Measurements from ENCODE around the gene FBXW10B.
"Not testable (repeated sequence)": the region's sequence is repeated elsewhere in the genome, so short reads cannot be mapped to it uniquely, and the experiment has no call there.

The FBXW10B gene, protein sequence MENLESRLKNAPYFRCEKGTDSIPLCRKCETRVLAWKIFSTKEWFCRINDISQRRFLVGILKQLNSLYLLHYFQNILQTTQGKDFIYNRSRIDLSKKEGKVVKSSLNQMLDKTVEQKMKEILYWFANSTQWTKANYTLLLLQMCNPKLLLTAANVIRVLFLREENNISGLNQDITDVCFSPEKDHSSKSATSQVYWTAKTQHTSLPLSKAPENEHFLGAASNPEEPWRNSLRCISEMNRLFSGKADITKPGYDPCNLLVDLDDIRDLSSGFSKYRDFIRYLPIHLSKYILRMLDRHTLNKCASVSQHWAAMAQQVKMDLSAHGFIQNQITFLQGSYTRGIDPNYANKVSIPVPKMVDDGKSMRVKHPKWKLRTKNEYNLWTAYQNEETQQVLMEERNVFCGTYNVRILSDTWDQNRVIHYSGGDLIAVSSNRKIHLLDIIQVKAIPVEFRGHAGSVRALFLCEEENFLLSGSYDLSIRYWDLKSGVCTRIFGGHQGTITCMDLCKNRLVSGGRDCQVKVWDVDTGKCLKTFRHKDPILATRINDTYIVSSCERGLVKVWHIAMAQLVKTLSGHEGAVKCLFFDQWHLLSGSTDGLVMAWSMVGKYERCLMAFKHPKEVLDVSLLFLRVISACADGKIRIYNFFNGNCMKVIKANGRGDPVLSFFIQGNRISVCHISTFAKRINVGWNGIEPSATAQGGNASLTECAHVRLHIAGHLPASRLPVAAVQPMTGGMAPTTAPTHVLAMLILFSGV

DNA sequence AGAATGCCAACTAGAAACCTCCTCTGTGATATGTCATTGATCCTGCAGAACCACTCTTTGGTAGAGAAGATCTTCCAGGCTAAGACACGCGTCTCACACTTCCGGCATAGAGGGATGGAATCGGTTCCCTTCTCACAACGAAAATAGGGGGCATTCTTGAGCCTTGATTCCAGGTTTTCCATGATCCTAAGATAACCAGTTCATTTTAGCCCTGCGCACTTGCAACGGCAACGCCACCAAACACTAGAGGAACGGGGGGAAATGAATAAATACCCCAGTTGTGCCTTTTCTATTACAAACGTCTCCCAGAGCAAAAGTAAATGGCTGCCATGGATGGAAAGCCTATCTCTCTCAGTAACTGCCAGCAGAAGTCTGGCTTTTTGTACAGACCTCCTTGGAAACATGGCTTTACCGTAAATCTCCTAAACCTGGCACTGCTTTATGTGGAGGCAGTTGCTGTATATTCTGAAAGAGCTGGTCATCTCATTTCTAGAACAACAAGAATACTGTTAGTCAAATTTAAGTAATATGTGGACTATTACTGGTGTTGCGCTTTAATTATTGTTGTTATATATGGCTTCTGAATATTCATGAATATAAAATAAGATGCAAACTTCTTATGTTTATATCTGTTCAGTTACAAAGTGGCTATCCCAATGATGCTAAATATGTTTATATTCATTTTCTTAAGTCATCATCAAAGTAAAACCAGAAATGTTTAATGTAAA, at the start of gene FBXW10B:
Gene FBXW10B (minus strand): TSS at position 374 of the 728 bp plus-strand sequence. CDS start 192 bp downstream, at position 182.
- not testable (repeated sequence) for H3K9ac ChIP-seq (ENCODE audit: low read length); H3K4me1 ChIP-seq (ENCODE audit: control insufficient read depth, insufficient read depth, low read length); H3K9me3 ChIP-seq (ENCODE audit: control insufficient read depth, low read length); H3K4me3 ChIP-seq (ENCODE audit: low read length); H3K36me3 ChIP-seq (ENCODE audit: control insufficient read depth, insufficient read depth, low read length); H3K27me3 ChIP-seq (ENCODE audit: control insufficient read depth, insufficient read depth, low read length)

DNA sequence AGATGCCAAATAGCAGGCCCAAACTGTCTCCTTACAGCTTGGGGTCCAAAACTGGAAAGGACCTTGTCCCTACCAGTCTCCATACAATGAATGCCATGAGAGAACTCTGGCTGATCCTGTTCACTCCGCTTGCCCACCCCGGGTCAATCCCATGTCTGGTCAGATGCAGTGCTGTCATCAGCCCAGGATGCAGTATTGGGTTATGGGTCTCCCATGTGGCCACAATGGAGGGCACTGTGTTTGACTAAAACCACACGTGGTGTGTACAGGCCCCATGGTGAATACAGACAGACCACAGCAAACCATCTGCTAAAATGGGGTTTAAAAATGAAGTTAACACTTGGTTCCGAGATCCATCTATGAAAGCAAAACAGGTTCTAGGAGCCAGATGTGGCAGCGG, 44.2 kb upstream of the FBXW10B start:
- no peaks in the 10 kb centered on the region for H3K9me3 ChIP-seq (ENCODE audit: control insufficient read depth, low read length)
- no peaks in the 10 kb centered on the region for H3K27me3 ChIP-seq (ENCODE audit: control insufficient read depth, insufficient read depth, low read length)
- H3K9ac ChIP-seq (ENCODE audit: low read length): no peak overlapping the region
- no peak overlapping the region for H3K4me3 ChIP-seq (ENCODE audit: low read length)
- H3K4me1 ChIP-seq (ENCODE audit: control insufficient read depth, insufficient read depth, low read length): peaks cover 16% of the 10 kb centered on the region
- no peaks in the 10 kb centered on the region for H3K36me3 ChIP-seq (ENCODE audit: control insufficient read depth, insufficient read depth, low read length)

DNA sequence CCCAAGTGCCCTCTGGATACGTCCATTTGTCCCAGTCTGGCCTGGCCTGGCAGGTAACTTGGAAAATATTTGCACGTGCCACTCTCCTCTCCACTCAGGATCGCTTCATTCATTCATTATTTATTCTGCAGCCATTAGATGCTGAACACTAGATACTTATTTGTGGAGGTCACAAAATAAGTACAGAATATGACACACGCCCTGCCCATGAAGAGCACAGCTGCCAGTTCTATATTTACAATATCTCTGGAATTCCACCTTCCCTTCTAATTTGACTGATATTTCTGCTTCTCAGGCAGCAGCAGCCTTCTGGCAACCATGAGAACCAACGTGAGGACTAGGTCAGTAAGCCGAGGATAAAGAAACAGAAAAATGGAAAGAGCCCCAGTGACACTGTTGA, 43.7 kb upstream of the FBXW10B start:
- no peaks in the 10 kb centered on the region for H3K27me3 ChIP-seq (ENCODE audit: control insufficient read depth, insufficient read depth, low read length)

DNA sequence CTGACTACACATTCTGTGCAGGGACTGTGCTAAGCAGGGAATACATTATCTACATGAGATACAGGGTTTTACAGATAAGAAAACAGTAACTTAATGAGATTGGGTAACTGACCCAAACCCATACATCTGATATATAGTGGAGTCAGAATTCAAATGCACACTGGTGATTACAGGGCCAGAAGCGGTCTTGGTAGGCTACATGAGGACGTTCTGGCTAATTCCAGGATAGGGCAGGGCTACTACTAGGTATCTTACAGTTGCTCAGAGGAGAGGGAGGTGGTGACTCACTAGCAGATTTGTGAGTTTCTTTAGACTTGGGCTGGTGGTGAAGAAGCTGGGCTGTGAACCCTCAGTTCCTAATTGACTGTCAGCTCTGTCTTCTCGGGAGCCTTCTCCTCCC, 43.2 kb upstream of the FBXW10B start:
- Histone ChIP-seq H3K36me3 (ENCODE audit: control insufficient read depth, insufficient read depth, low read length) (no peaks in the 10 kb centered on the region), H3K9me3 (ENCODE audit: control insufficient read depth, low read length) (no peaks in the 10 kb centered on the region), H3K4me3 (ENCODE audit: low read length) (no peak overlapping the region), H3K4me1 (ENCODE audit: control insufficient read depth, insufficient read depth, low read length) (peaks cover 26% of the 10 kb centered on the region), H3K27me3 (ENCODE audit: control insufficient read depth, insufficient read depth, low read length) (no peaks in the 10 kb centered on the region), H3K9ac (ENCODE audit: low read length) (no peak overlapping the region)

More for the DNA sequence above, 43.7 kb upstream of the FBXW10B start:
- H3K9me3 ChIP-seq (ENCODE audit: control insufficient read depth, low read length): no peaks in the 10 kb centered on the region
- H3K4me3 ChIP-seq (ENCODE audit: low read length): no peak overlapping the region
- H3K9ac ChIP-seq (ENCODE audit: low read length): no peak overlapping the region
- peaks cover 21% of the 10 kb centered on the region for H3K4me1 ChIP-seq (ENCODE audit: control insufficient read depth, insufficient read depth, low read length)
- no peaks in the 10 kb centered on the region for H3K36me3 ChIP-seq (ENCODE audit: control insufficient read depth, insufficient read depth, low read length)

DNA sequence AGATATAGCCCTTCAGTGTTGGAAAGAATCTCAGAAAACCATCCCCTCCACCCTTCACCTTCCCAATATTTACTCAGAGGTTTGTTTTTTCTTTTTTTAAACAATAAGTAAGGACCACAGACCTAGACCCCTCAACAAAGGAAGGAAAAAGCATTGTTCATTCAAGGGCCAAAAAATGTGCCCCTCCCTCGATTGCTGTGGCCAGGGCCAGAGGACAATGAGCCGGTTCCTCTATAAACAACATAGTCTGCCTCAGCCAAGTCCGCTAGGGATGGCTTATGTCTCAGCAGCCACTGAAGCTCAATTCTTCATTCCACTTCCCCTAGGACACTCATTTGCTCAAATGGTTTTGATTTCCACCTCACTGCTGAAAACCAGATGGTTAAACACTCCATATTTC, 40.6 kb upstream of the FBXW10B start:
- no peaks in the 10 kb centered on the region for H3K9me3 ChIP-seq (ENCODE audit: control insufficient read depth, low read length)
- no peaks in the 10 kb centered on the region for H3K36me3 ChIP-seq (ENCODE audit: control insufficient read depth, insufficient read depth, low read length)
- peaks cover 42% of the 10 kb centered on the region for H3K4me1 ChIP-seq (ENCODE audit: control insufficient read depth, insufficient read depth, low read length)
- no peak overlapping the region for H3K4me3 ChIP-seq (ENCODE audit: low read length)
- no peak overlapping the region for H3K9ac ChIP-seq (ENCODE audit: low read length)
- H3K27me3 ChIP-seq (ENCODE audit: control insufficient read depth, insufficient read depth, low read length): no peaks in the 10 kb centered on the region

DNA sequence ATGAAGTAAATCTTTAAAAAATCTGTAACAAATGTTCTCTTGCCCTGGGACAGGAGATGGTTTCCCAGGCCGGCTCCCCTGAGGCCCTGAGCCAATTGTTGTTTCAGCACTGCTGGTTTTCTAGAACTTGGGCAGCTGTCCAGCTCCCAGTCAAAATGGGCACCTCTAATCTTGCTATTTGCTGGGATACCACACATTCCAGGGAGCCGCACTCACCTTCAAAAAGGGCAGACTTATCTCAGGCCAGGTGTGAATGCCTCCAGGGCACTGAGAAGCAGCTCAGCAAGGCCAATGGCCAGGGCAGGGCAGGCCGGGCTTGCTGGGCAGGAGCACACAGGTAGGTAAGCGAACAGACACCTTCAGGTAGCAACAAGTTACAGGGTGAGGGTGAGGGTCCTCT, 40.2 kb upstream of the FBXW10B start:
- H3K9ac ChIP-seq (ENCODE audit: low read length): no peak overlapping the region
- H3K9me3 ChIP-seq (ENCODE audit: control insufficient read depth, low read length): no peaks in the 10 kb centered on the region
- no peak overlapping the region for H3K4me3 ChIP-seq (ENCODE audit: low read length)
- H3K27me3 ChIP-seq (ENCODE audit: control insufficient read depth, insufficient read depth, low read length): no peaks in the 10 kb centered on the region
- no peaks in the 10 kb centered on the region for H3K36me3 ChIP-seq (ENCODE audit: control insufficient read depth, insufficient read depth, low read length)
- H3K4me1 ChIP-seq (ENCODE audit: control insufficient read depth, insufficient read depth, low read length): peaks cover 46% of the 10 kb centered on the region

DNA sequence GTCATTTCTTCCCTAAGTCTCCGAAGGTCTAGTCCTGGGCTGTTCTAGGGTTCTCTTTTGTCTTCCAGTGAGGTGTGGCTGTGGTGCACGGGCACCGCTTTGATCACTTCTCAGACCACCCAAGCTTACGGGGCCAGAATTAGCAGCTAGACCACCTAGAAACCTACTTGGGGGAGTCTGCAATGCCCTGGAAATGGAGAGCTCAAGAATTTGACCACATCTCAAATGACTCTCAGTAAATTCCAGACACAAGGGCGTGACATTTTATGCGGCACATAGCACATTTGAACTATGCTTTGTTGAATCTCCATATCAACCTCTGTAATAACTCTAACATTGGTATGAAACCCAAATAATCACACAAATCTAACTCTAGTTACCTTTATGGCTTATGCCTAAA, 39.7 kb upstream of the FBXW10B start:
- Histone ChIP-seq H3K36me3 (ENCODE audit: control insufficient read depth, insufficient read depth, low read length) (no peaks in the 10 kb centered on the region), H3K9me3 (ENCODE audit: control insufficient read depth, low read length) (no peaks in the 10 kb centered on the region), H3K27me3 (ENCODE audit: control insufficient read depth, insufficient read depth, low read length) (no peaks in the 10 kb centered on the region), H3K4me1 (ENCODE audit: control insufficient read depth, insufficient read depth, low read length) (peaks cover 47% of the 10 kb centered on the region), H3K9ac (ENCODE audit: low read length) (no peak overlapping the region), H3K4me3 (ENCODE audit: low read length) (no peak overlapping the region)

DNA sequence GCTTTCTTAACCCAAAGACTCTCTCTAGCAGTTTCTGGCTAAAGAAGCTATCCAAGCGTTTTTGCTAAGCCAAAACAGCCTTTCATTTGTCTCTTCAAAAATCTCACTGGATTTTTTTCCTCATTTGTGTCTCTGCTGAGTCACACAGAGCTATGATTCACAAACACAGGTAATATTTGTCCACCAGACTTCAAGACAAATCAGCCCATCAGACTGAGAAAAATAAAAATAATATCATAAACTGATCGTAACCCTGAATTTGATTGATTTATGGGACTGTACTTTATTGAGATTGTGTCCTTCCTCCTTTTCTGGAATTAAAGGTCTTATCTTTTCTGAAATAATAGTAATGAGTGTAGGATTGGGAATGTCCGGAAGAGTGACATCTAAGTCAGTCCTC, 38.8 kb upstream of the FBXW10B start:
- H3K4me1 ChIP-seq (ENCODE audit: control insufficient read depth, insufficient read depth, low read length): peaks cover 47% of the 10 kb centered on the region
- no peaks in the 10 kb centered on the region for H3K9me3 ChIP-seq (ENCODE audit: control insufficient read depth, low read length)
- no peaks in the 10 kb centered on the region for H3K36me3 ChIP-seq (ENCODE audit: control insufficient read depth, insufficient read depth, low read length)
- no peaks in the 10 kb centered on the region for H3K27me3 ChIP-seq (ENCODE audit: control insufficient read depth, insufficient read depth, low read length)
- H3K9ac ChIP-seq (ENCODE audit: low read length): no peak overlapping the region
- H3K4me3 ChIP-seq (ENCODE audit: low read length): no peak overlapping the region

DNA sequence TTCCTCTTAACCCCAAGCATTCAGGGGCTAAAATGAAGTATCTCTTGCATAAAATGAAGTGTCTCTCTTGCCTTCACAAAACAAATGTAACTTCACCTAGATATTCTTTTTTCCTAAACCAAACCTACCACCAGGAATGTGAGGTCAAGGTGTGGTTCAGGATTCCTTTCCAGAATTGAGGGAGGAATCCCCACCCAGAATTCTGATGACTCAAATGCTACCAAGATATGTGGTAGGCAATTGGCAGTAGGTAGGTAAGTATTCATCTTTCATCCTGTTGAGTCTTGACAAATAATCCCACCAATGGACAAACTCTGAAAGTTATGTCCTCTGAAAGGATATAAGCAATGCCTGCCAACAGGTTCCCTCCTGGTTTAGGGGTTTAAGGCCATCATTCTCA, 38.4 kb upstream of the FBXW10B start:
- Histone ChIP-seq H3K27me3 (ENCODE audit: control insufficient read depth, insufficient read depth, low read length) (no peaks in the 10 kb centered on the region), H3K36me3 (ENCODE audit: control insufficient read depth, insufficient read depth, low read length) (no peaks in the 10 kb centered on the region), H3K4me1 (ENCODE audit: control insufficient read depth, insufficient read depth, low read length) (peaks cover 47% of the 10 kb centered on the region), H3K4me3 (ENCODE audit: low read length) (no peak overlapping the region), H3K9me3 (ENCODE audit: control insufficient read depth, low read length) (no peaks in the 10 kb centered on the region), H3K9ac (ENCODE audit: low read length) (no peak overlapping the region)

DNA sequence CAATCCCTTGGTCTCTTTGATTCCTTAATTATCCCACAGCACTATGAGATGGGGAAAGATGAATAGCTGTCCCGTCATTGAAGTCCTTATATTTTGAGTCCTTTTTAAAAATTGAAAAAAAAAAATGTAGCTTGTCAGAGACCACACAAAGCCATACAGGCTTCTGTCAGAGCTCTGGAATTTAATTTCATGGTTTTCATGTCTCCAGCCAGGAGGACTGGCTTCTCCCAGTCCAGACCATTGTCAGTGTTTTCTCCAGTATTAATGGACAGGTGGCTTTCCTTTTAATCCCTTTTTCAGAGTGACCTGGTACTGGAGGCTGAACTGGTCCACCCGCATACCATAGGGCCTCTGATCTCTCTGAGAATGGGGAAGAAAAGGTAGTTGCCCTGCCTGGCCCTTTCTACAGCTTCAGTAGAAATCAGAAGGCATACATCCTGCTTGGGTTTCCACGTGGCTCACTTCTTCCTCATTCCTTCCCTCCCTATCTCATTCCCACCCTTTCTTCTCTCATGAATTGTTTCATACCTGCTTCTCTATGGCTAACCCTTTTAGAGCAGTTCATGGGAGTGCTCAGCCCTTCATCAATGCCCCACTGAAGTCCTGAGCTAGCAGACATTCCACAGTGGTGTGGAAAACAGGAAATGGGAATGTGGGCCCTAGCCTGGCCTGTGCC, 35.5 kb upstream of the FBXW10B start:
- H3K4me1 ChIP-seq (ENCODE audit: control insufficient read depth, insufficient read depth, low read length): peaks cover 44% of the 10 kb centered on the region
- peak overlapping the region; percentile 44 for H3K9ac ChIP-seq (ENCODE audit: low read length)
- no peaks in the 10 kb centered on the region for H3K9me3 ChIP-seq (ENCODE audit: control insufficient read depth, low read length)
- H3K27me3 ChIP-seq (ENCODE audit: control insufficient read depth, insufficient read depth, low read length): no peaks in the 10 kb centered on the region
- H3K4me3 ChIP-seq (ENCODE audit: low read length): no peak overlapping the region
- no peaks in the 10 kb centered on the region for H3K36me3 ChIP-seq (ENCODE audit: control insufficient read depth, insufficient read depth, low read length)

DNA sequence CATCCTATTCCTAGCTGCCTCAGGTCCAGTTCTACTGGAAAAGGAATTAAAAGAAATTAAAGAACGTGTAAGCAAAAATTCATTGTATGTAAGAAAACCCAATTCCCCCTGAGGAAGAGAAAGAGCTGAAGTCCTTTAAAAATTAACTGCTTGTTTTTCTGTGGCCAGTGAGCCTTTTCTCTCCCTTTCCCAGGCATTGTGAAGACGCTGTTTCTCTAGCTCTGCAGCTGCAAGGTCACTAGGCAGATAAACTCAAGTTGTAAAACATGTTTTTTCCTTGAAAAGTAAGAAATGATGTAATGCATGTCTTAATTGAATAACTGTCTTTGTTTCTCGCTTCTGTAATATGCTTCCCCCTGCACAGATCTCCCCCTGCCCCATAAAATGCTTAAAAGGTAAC, 34.9 kb upstream of the FBXW10B start:
- H3K9me3 ChIP-seq (ENCODE audit: control insufficient read depth, low read length); H3K9ac ChIP-seq (ENCODE audit: low read length); H3K36me3 ChIP-seq (ENCODE audit: control insufficient read depth, insufficient read depth, low read length); H3K27me3 ChIP-seq (ENCODE audit: control insufficient read depth, insufficient read depth, low read length); H3K4me3 ChIP-seq (ENCODE audit: low read length): not testable (repeated sequence)
- H3K4me1 ChIP-seq (ENCODE audit: control insufficient read depth, insufficient read depth, low read length): peaks cover 38% of the 10 kb centered on the region
